OCI-LY3 (cell line): ENCODE results near the gene IRF1.
A peak's percentile ranks its signal among the peaks of the same experiment; 100 is the strongest.

Experiments
- H2AFZ ChIP-seq: fragments of 200-600, 300-600 bp; shearing (Covaris generic); 2 replicates; pipeline ENCODE4 v1.6.0; 2014; ENCODE audit warnings: antibody characterized with exemption, low read depth, low read length
- H3K27ac ChIP-seq: fragments of 200-600, 300-600 bp; sonication (generic); 2 replicates; pipeline ENCODE4 v1.5.1; 2014; ENCODE audit warnings: mild to moderate bottlenecking, low read length, moderate library complexity, mixed read lengths
- H3K27me3 ChIP-seq: fragments of 200-600, 300-600 bp; sonication (generic); 2 replicates; pipeline ENCODE4 v1.6.1; 2014; ENCODE audit warnings: low read depth, low read length, mixed read lengths
- H3K36me3 ChIP-seq: fragments of 200-600, 300-600 bp; sonication (generic); replicated peaks from 2 replicates; pipeline ENCODE3; 2014; ENCODE audit warnings: low read depth, low read length, mixed read lengths
- H3K4me1 ChIP-seq: fragments of 300-600, 200-600 bp; sonication (generic); 2 replicates; pipeline ENCODE4 v1.6.1; 2014; ENCODE audit warnings: low read length, mixed read lengths
- H3K4me2 ChIP-seq: fragments of 200-600, 300-600 bp; sonication (generic); 2 replicates; pipeline ENCODE4 v1.6.1; 2014; ENCODE audit warnings: low read length, mixed read lengths
- H3K4me3 ChIP-seq: fragments of 300-600, 200-600 bp; sonication (generic); 2 replicates; pipeline ENCODE4 v1.5.1; 2014; ENCODE audit warnings: antibody characterized with exemption, mild to moderate bottlenecking, low read length, moderate library complexity
- H3K79me2 ChIP-seq: fragments of 300-600, 200-600 bp; shearing (Covaris generic); 2 replicates; pipeline ENCODE4 v1.6.1; 2014; ENCODE audit warnings: mild to moderate bottlenecking, low read length, mixed read lengths
- H3K9ac ChIP-seq: fragments of 300-600, 200-600 bp; shearing (Covaris generic); 2 replicates; pipeline ENCODE4 v1.6.0; 2014; ENCODE audit warnings: mild to moderate bottlenecking, low read length, moderate library complexity
- H3K9me3 ChIP-seq: fragments of 200-600, 300-600 bp; shearing (Covaris generic); 2 replicates; pipeline ENCODE4 v1.6.1; 2014; ENCODE audit warnings: low read length, mixed read lengths; ENCODE audit not compliant: insufficient read depth
- H4K20me1 ChIP-seq: fragments of 200-600, 300-600 bp; sonication (generic); 2 replicates; pipeline ENCODE4 v1.6.1; 2016; ENCODE audit warnings: low read length, mixed read lengths; ENCODE audit not compliant: insufficient read depth
- CTCF ChIP-seq: fragments of 200-600, 300-600 bp; sonication (generic); IDR thresholded peaks from 2 replicates; pipeline ENCODE4 v1.5.1; 2014; ENCODE audit warnings: antibody characterized with exemption, low read length, low read depth
- EZH2phosphoT487 ChIP-seq: fragments of 200-600 bp; shearing (Covaris generic); IDR thresholded peaks from 2 replicates; pipeline ENCODE4 v1.6.1; 2018; ENCODE audit warnings: antibody characterized with exemption, mixed run types, low read depth

The IRF1 gene

GRCh38 chr5:132458226-132458560, 32.4 kb downstream of the IRF1 start:
- Histone ChIP-seq H3K4me3 (no peak overlapping the region), H3K79me2 (no peaks in the 10 kb centered on the region), H2AFZ (no peak overlapping the region), H3K9ac (no peak overlapping the region), H4K20me1 (no peaks in the 10 kb centered on the region), H3K4me2 (peak overlapping the region; percentile 2; the same call in 1 of the 2 replicates), H3K27ac (no peak overlapping the region), H3K36me3 (no peaks in the 10 kb centered on the region), H3K27me3 (no peaks in the 10 kb centered on the region), H3K9me3 (no peaks in the 10 kb centered on the region), H3K4me1 (peaks cover 17% of the 10 kb centered on the region)
- TF ChIP-seq CTCF (no peak), EZH2phosphoT487 (no peak)

GRCh38 chr5:132457371-132458225, 33.0 kb downstream of the IRF1 start:
- no peaks in the 10 kb centered on the region for H3K79me2 ChIP-seq
- no peaks in the 10 kb centered on the region for H3K36me3 ChIP-seq
- H3K4me2 ChIP-seq = no peak overlapping the region
- no peak overlapping the region for H3K4me3 ChIP-seq
- TF ChIP-seq CTCF = no peak
- no peak for TF ChIP-seq EZH2phosphoT487
- H2AFZ ChIP-seq = no peak overlapping the region
- no peaks in the 10 kb centered on the region for H3K27me3 ChIP-seq
- H3K9me3 ChIP-seq = no peaks in the 10 kb centered on the region
- no peak overlapping the region for H3K9ac ChIP-seq
- H3K4me1 ChIP-seq = peaks cover 17% of the 10 kb centered on the region
- no peak overlapping the region for H3K27ac ChIP-seq
- H4K20me1 ChIP-seq = no peaks in the 10 kb centered on the region

GRCh38 chr5:132456987-132457361, 33.6 kb downstream of the IRF1 start:
- Histone ChIP-seq H3K9me3 (no peaks in the 10 kb centered on the region), H3K4me1 (peaks cover 17% of the 10 kb centered on the region), H3K4me2 (no peak overlapping the region), H3K79me2 (no peaks in the 10 kb centered on the region), H3K36me3 (no peaks in the 10 kb centered on the region), H2AFZ (no peak overlapping the region), H4K20me1 (no peaks in the 10 kb centered on the region), H3K4me3 (no peak overlapping the region), H3K27me3 (no peaks in the 10 kb centered on the region), H3K9ac (no peak overlapping the region), H3K27ac (no peak overlapping the region)
- TF ChIP-seq CTCF (no peak), EZH2phosphoT487 (no peak)

GRCh38 chr5:132456296-132456986, 34.1 kb downstream of the IRF1 start:
- H3K27ac ChIP-seq = no peak overlapping the region
- no peaks in the 10 kb centered on the region for H3K9me3 ChIP-seq
- H3K4me1 ChIP-seq = peaks cover 17% of the 10 kb centered on the region
- no peaks in the 10 kb centered on the region for H3K36me3 ChIP-seq
- H3K4me3 ChIP-seq = no peak overlapping the region
- H4K20me1 ChIP-seq = no peaks in the 10 kb centered on the region
- H3K79me2 ChIP-seq = no peaks in the 10 kb centered on the region
- H3K4me2 ChIP-seq = no peak overlapping the region
- TF ChIP-seq CTCF = no peak
- TF ChIP-seq EZH2phosphoT487 = no peak
- no peaks in the 10 kb centered on the region for H3K27me3 ChIP-seq
- H3K9ac ChIP-seq = no peak overlapping the region
- no peak overlapping the region for H2AFZ ChIP-seq
